ENCODE data around the gene MZF1.
"Not testable (repeated sequence)": the region's sequence is repeated elsewhere in the genome, so short reads cannot be mapped to it uniquely, and the experiment has no call there.

MZF1 gene

GRCh38 chr19:58572818-58573657 lies at the start of gene MZF1:
Gene MZF1 (minus strand): TSS chr19:58573335. CDS start chr19:58571389, 1,946 bp downstream.
- Histone ChIP-seq H3K36me3 (peaks cover 14% of the 10 kb centered on the region), H3K27me3 (no peaks in the 10 kb centered on the region), H3K4me3 (ENCODE audit: low read depth in 1 of 2, low read length in 1 of 2) (peak within 1 kb of the TSS; percentile 80 to 90), H3K27ac (peak within 1 kb of the TSS; percentile 98), H3K9me3 (no peaks in the 10 kb centered on the region), H3K4me1 (ENCODE audit: control insufficient read depth in 1 of 2, insufficient read depth in 1 of 2, low read depth in 1 of 2, low read length in 1 of 2) (peaks cover 45 to 46% of the 10 kb centered on the region in 2 experiments)
- peak; percentile 53 for TF ChIP-seq CTCF (IDR thresholded peaks at IDR 0.05)

GRCh38 chr19:58607213-58607612 lies 34.1 kb upstream of the MZF1 start:
- H3K9me3 ChIP-seq; H3K36me3 ChIP-seq; H3K27ac ChIP-seq; H3K4me3 ChIP-seq (ENCODE audit: low read depth in 1 of 2, low read length in 1 of 2); H3K27me3 ChIP-seq; H3K4me1 ChIP-seq (ENCODE audit: control insufficient read depth in 1 of 2, insufficient read depth in 1 of 2, low read depth in 1 of 2, low read length in 1 of 2): not testable (repeated sequence)

- not testable (repeated sequence) for H3K4me1 ChIP-seq (ENCODE audit: control insufficient read depth in 1 of 2, insufficient read depth in 1 of 2, low read depth in 1 of 2, low read length in 1 of 2); H3K36me3 ChIP-seq
- TF ChIP-seq CTCF (IDR thresholded peaks at IDR 0.05), result peak; percentile 34
Observed at GRCh38 chr19:58606251-58606896, 33.2 kb upstream of the MZF1 start.

GRCh38 chr19:58586133-58586765 lies 13.1 kb upstream of the MZF1 start:
- no peak overlapping the region for H3K27ac ChIP-seq
- H3K9me3 ChIP-seq, result no peaks in the 10 kb centered on the region
- no peaks in the 10 kb centered on the region for H3K27me3 ChIP-seq
- peaks cover 30% of the 10 kb centered on the region for H3K36me3 ChIP-seq
- no peak for TF ChIP-seq CTCF (IDR thresholded peaks at IDR 0.05)
- peaks cover 0 to 2% of the 10 kb centered on the region in 2 experiments for H3K4me1 ChIP-seq (ENCODE audit: control insufficient read depth in 1 of 2, insufficient read depth in 1 of 2, low read depth in 1 of 2, low read length in 1 of 2)
- H3K4me3 ChIP-seq (ENCODE audit: low read depth in 1 of 2, low read length in 1 of 2), result no peak overlapping the region

More at GRCh38 chr19:58606251-58606896, 33.2 kb upstream of the MZF1 start:
- not testable (repeated sequence) for H3K9me3 ChIP-seq; H3K4me3 ChIP-seq (ENCODE audit: low read depth in 1 of 2, low read length in 1 of 2); H3K27ac ChIP-seq; H3K27me3 ChIP-seq

GRCh38 chr19:58585442-58586132 lies 12.5 kb upstream of the MZF1 start:
- Histone ChIP-seq H3K27me3 (no peaks in the 10 kb centered on the region), H3K4me3 (ENCODE audit: low read depth in 1 of 2, low read length in 1 of 2) (no peak overlapping the region), H3K9me3 (no peaks in the 10 kb centered on the region), H3K27ac (no peak overlapping the region), H3K36me3 (peaks cover 30% of the 10 kb centered on the region), H3K4me1 (ENCODE audit: control insufficient read depth in 1 of 2, insufficient read depth in 1 of 2, low read depth in 1 of 2, low read length in 1 of 2) (peaks cover 3 to 7% of the 10 kb centered on the region in 2 experiments)
- no peak for TF ChIP-seq CTCF (IDR thresholded peaks at IDR 0.05)
